Measurements from ENCODE around the gene ZNF846.
"Not testable (repeated sequence)": the region's sequence is repeated elsewhere in the genome, so short reads cannot be mapped to it uniquely, and the experiment has no call there.

Gene ZNF846

DNA sequence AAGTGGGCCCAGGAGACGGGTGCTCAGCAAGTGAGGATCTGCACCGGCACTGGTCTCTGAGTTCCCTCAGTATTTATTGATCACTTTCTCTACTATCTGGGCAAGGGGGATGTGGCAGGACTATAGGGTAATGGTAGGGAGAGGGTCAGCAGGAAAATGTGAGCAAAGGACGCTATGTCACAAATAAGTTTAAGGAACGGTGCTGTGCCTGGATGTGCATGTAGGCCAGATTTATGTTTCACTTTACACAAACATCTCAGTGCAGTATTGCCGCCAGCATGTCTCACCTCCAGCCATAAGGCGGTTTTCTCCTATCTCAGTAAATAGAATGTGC is 15.6 kb upstream of the ZNF846 start:
- H3K36me3 ChIP-seq (ENCODE audit: control insufficient read depth in 2 of 2, insufficient read depth in 1 of 2, low read length in 2 of 2); H3K27ac ChIP-seq (ENCODE audit: extremely low read depth, low read depth, low read length); H3K4me3 ChIP-seq (ENCODE audit: low read depth, low read length); H3K9me3 ChIP-seq (ENCODE audit: control insufficient read depth, insufficient read depth, low read depth, low read length); POLR2A ChIA-PET; H3K4me1 ChIP-seq (ENCODE audit: control insufficient read depth, insufficient read depth, low read length): not testable (repeated sequence)
- TF ChIP-seq ZNF530 (tag by site-specific recombination; IDR thresholded peaks at IDR 0.05; ENCODE audit: low read depth), result peak; percentile 54; the same call in 1 of the 2 replicates
- CTCF ChIA-PET, result interaction anchor here (0.7 kb wide), 1 partner anchor 27 kb away, joined by 4 read pairs; no protein-coding TSS in a partner anchor

DNA sequence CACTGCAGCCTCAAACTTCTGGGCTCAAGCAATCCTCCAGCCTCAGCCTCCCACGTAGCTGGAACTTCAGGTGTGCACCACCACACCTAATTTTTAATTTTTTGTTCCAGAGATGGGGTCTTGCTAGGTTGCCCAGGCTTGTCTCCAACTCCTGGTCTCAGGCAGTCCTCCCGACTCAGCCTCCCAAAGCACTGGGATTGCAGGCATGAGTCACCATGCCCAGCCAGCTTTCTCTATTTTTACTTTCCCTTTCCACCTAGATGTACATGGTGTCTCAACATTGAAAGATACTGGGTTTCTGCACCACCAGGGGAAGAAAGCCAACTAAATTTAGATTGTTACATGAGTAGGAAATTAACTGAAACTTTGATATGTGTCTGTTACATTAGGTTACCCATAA is 13.8 kb upstream of the ZNF846 start:
- TF ChIP-seq ZBTB48 (tag by site-specific recombination; IDR thresholded peaks at IDR 0.05) (no peak), ZNF10 (tag by site-specific recombination; IDR thresholded peaks at IDR 0.05) (no peak), KLF1 (tag by site-specific recombination; IDR thresholded peaks at IDR 0.05) (no peak)
- POLR2A ChIA-PET, result interaction anchor here (0.8 kb wide), 1 partner anchor 14 kb away, joined by 4 read pairs; the partner anchor contains the start of gene ZNF846
- no peak overlapping the region for H3K27ac ChIP-seq (ENCODE audit: extremely low read depth, low read depth, low read length)
- no peak overlapping the region for H3K4me3 ChIP-seq (ENCODE audit: low read depth, low read length)
- CTCF ChIA-PET, result interaction anchor here (1.2 kb wide), 1 partner anchor 15 kb away, joined by 4 read pairs; no protein-coding TSS in a partner anchor
- H3K4me1 ChIP-seq (ENCODE audit: control insufficient read depth, insufficient read depth, low read length), result peaks cover 5% of the 10 kb centered on the region
- no peaks in the 10 kb centered on the region for H3K36me3 ChIP-seq (ENCODE audit: control insufficient read depth in 2 of 2, insufficient read depth in 1 of 2, low read length in 2 of 2)
- no peaks in the 10 kb centered on the region for H3K9me3 ChIP-seq (ENCODE audit: control insufficient read depth, insufficient read depth, low read depth, low read length)

DNA sequence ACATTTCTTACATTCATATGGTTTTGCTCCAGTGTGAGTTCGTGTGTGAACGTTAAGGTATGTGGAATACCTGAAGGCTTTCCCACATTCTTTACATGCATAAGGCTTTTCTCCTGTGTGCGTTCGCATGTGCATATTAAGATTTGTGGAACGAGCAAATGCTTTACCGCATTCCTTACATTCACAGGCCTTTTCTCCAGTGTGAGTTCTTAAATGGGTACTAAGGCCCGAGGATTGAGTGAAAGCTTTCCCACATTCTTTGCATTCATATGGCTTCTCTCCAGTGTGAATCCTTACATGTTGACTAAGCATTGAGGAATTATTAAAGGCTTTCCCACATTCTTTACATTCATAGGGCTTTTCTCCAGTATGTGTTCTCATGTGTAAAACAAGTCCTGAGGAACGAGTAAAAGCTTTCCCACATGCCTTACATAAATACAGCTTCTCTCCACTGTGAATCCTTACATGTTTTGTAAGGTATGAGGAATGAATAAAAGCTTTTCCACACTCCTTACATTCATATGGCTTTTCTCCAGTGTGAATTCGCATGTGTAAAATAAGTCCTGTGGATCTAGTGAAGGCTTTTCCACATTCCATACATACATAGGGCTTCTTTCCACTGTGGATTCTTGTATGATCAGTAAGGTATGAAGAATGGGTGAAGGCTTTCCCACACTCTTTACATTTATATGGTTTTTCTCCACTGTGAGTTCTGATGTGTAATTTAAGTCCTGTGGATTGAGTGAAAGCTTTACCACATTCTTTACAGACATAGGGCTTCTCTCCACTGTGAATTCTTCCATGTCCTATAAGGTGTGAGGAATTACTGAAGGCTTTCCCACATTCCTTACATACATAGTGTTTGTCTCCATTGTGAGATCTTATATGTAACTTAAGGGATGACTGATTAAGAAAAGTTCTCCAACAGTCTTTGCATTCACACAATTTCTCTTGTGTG is 10.7 kb downstream of the ZNF846 start:
- Histone ChIP-seq H3K36me3 (ENCODE audit: control insufficient read depth in 2 of 2, insufficient read depth in 1 of 2, low read length in 2 of 2) (peaks cover 0 to 31% of the 10 kb centered on the region in 2 experiments; a peak in 1 of 3 replicates), H3K4me1 (ENCODE audit: control insufficient read depth, insufficient read depth, low read length) (no peaks in the 10 kb centered on the region), H3K9me3 (ENCODE audit: control insufficient read depth, insufficient read depth, low read depth, low read length) (no peaks in the 10 kb centered on the region), H3K27ac (ENCODE audit: extremely low read depth, low read depth, low read length) (no peak overlapping the region), H3K4me3 (ENCODE audit: low read depth, low read length) (no peak overlapping the region)
- ChIA-PET CTCF (interaction anchor here (0.6 kb wide), 1 partner anchor 87 kb away, joined by 9 read pairs; no protein-coding TSS in a partner anchor), POLR2A (no interaction called here)
- TF ChIP-seq ZNF433 (tag by site-specific recombination; IDR thresholded peaks at IDR 0.05; ENCODE audit: low read depth), result no peak
- TF ChIP-seq ZNF514 (tag by site-specific recombination; IDR thresholded peaks at IDR 0.05), result no peak
- no peak for TF ChIP-seq ZNF560 (tag by site-specific recombination; IDR thresholded peaks at IDR 0.05; ENCODE audit: borderline replicate concordance)
- TF ChIP-seq, protein P1, sequence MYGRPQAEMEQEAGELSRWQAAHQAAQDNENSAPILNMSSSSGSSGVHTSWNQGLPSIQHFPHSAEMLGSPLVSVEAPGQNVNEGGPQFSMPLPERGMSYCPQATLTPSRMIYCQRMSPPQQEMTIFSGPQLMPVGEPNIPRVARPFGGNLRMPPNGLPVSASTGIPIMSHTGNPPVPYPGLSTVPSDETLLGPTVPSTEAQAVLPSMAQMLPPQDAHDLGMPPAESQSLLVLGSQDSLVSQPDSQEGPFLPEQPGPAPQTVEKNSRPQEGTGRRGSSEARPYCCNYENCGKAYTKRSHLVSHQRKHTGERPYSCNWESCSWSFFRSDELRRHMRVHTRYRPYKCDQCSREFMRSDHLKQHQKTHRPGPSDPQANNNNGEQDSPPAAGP (tag by site-specific recombination; IDR thresholded peaks at IDR 0.05), result no peak
- no peak for TF ChIP-seq ZSCAN16 (tag by site-specific recombination; IDR thresholded peaks at IDR 0.05)
- no peak for TF ChIP-seq ZNF558 (tag by site-specific recombination; IDR thresholded peaks at IDR 0.05)
- no peak for TF ChIP-seq HOXD13 (CRISPR knock-in tag; IDR thresholded peaks at IDR 0.05; ENCODE audit: borderline replicate concordance)
- no peak for TF ChIP-seq ZNF341 (tag by site-specific recombination; IDR thresholded peaks at IDR 0.05; ENCODE audit: low read depth)
- no peak for TF ChIP-seq ZNF354C (tag by site-specific recombination; IDR thresholded peaks at IDR 0.05; ENCODE audit: borderline replicate concordance, low read depth)
- TF ChIP-seq ZNF274 (IDR thresholded peaks at IDR 0.05; ENCODE audit: low read length), result no peak
- peak; percentile 78; the same call in 1 of the 2 replicates for TF ChIP-seq ZNF274 (tag by site-specific recombination; IDR thresholded peaks at IDR 0.05; ENCODE audit: borderline replicate concordance)
- no peak for TF ChIP-seq ZNF221 (tag by site-specific recombination; IDR thresholded peaks at IDR 0.05; ENCODE audit: borderline replicate concordance)
- TF ChIP-seq, protein P2, sequence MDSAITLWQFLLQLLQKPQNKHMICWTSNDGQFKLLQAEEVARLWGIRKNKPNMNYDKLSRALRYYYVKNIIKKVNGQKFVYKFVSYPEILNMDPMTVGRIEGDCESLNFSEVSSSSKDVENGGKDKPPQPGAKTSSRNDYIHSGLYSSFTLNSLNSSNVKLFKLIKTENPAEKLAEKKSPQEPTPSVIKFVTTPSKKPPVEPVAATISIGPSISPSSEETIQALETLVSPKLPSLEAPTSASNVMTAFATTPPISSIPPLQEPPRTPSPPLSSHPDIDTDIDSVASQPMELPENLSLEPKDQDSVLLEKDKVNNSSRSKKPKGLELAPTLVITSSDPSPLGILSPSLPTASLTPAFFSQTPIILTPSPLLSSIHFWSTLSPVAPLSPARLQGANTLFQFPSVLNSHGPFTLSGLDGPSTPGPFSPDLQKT (IDR thresholded peaks at IDR 0.05; ENCODE audit: borderline replicate concordance, low read depth, low read length), result no peak
- TF ChIP-seq ZFP37 (tag by site-specific recombination; IDR thresholded peaks at IDR 0.05), result no peak
- TF ChIP-seq, protein P3, sequence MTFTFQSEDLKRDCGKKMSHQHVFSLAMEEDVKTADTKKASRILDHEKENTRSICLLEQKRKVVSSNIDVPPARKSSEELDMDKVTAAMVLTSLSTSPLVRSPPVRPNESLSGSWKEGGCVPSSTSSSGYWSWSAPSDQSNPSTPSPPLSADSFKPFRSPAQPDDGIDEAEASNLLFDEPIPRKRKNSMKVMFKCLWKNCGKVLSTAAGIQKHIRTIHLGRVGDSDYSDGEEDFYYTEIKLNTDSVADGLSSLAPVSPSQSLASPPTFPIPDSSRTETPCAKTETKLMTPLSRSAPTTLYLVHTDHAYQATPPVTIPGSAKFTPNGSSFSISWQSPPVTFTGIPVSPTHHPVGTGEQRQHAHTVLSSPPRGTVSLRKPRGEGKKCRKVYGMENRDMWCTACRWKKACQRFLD (tag by site-specific recombination; IDR thresholded peaks at IDR 0.05), result no peak
- no peak for TF ChIP-seq ZNF768 (tag by site-specific recombination; IDR thresholded peaks at IDR 0.05)
- peak; percentile 80; the same call in 1 of the 2 replicates for TF ChIP-seq TRIM28 (IDR thresholded peaks at IDR 0.05; ENCODE audit: borderline replicate concordance, low read length)
- no peak for TF ChIP-seq ZBTB20 (tag by site-specific recombination; IDR thresholded peaks at IDR 0.05)
- no peak for TF ChIP-seq ZBTB1 (tag by site-specific recombination; IDR thresholded peaks at IDR 0.05)
- TF ChIP-seq, protein P4, sequence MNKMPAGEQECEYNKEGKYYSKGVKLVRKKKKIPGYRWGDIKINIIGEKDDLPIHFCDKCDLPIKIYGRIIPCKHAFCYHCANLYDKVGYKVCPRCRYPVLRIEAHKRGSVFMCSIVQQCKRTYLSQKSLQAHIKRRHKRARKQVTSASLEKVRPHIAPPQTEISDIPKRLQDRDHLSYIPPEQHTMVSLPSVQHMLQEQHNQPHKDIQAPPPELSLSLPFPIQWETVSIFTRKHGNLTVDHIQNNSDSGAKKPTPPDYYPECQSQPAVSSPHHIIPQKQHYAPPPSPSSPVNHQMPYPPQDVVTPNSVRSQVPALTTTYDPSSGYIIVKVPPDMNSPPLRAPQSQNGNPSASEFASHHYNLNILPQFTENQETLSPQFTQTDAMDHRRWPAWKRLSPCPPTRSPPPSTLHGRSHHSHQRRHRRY (tag by site-specific recombination; IDR thresholded peaks at IDR 0.05), result no peak
- peak; percentile 94 for TF ChIP-seq SETDB1 (IDR thresholded peaks at IDR 0.05; ENCODE audit: insufficient read length, low read length)
- no peak for TF ChIP-seq ZNF292 (tag by site-specific recombination; IDR thresholded peaks at IDR 0.05; ENCODE audit: borderline replicate concordance, low read depth)
